ENCODE measurements around the gene DSG3.

DNA sequence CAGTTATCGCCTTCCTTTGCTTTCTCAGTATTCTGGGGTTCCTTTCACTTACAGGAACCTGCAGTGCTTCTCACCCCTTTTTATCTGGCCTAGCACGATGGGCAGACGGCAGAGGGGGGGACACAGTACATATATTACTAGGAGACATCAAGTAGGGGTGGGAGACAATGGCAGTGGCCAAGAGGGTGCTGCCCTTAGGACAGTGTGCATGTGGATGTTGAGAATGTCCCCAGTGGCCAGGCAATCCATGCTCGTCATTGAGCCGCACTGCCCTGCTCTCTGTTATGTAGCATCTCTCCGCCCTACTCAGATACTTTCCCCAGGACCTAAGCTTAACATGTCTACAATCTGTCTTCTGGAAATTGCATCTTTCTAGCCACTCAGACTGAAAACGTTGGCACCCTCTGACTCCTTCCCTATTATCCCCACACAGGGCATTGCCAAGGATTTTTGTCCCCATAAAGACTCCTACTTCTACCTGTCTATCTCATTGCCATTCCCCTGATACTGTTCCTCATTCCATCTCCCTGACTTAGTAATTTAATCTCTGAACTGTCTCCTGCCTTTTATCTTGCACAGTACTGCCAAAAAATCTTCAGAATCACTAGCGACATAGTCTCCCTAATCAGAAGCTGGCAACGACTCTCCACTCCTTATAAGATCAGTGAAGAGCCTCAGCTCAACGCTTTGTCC is 57.1 kb downstream of the DSG3 start:
- TF ChIP-seq, protein P1, sequence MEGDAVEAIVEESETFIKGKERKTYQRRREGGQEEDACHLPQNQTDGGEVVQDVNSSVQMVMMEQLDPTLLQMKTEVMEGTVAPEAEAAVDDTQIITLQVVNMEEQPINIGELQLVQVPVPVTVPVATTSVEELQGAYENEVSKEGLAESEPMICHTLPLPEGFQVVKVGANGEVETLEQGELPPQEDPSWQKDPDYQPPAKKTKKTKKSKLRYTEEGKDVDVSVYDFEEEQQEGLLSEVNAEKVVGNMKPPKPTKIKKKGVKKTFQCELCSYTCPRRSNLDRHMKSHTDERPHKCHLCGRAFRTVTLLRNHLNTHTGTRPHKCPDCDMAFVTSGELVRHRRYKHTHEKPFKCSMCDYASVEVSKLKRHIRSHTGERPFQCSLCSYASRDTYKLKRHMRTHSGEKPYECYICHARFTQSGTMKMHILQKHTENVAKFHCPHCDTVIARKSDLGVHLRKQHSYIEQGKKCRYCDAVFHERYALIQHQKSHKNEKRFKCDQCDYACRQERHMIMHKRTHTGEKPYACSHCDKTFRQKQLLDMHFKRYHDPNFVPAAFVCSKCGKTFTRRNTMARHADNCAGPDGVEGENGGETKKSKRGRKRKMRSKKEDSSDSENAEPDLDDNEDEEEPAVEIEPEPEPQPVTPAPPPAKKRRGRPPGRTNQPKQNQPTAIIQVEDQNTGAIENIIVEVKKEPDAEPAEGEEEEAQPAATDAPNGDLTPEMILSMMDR (IDR thresholded peaks at IDR 0.05) = no peak
- no peak for TF ChIP-seq ZFX (IDR thresholded peaks at IDR 0.05; ENCODE audit: borderline replicate concordance)

All from 22Rv1 (cell line).